Left kidney (tissue), 2 donors: ENCODE data around the gene FAM200B. TPM values are rescaled to one million over a fixed set of nuclear protein-coding genes. Genes with fewer than 3 reads are reported as not detected.

Experiments used
- DNase-seq: peaks from one replicate; pipeline ENCODE4 v3.0.0-alpha.2; 2013
- polyA plus RNA-seq: library from polyadenylated mRNA; unstranded; fragments of 120-200 nt; gene quantifications from one replicate; pipeline ENCODE4 v1.2.1, GENCODE V29; 2013; ENCODE audit not compliant: insufficient read length

FAM200B gene
- polyA plus RNA-seq, 1 donor, result 69.5 TPM

- DNase-seq, result no peak
Measured at GRCh38 chr4:15665753-15666365, 15.8 kb upstream of the FAM200B start.

- no peak for DNase-seq
Measured at GRCh38 chr4:15667006-15667405, 14.6 kb upstream of the FAM200B start.

GRCh38 chr4:15668566-15669435, 12.8 kb upstream of the FAM200B start:
- DNase-seq, result no peak

GRCh38 chr4:15670576-15670975, 11.1 kb upstream of the FAM200B start:
- DNase-seq, result no peak

GRCh38 chr4:15672101-15672500, 9.5 kb upstream of the FAM200B start:
- DNase-seq, result no peak

- DNase-seq, result no peak
Measured at GRCh38 chr4:15673337-15673736, 8.3 kb upstream of the FAM200B start.

GRCh38 chr4:15674046-15674445, 7.6 kb upstream of the FAM200B start:
- no peak for DNase-seq

- DNase-seq, result no peak
Measured at GRCh38 chr4:15674926-15675325, 6.7 kb upstream of the FAM200B start.

GRCh38 chr4:15675356-15675755, 6.3 kb upstream of the FAM200B start:
- no peak for DNase-seq

GRCh38 chr4:15676039-15676438, 5.6 kb upstream of the FAM200B start:
- DNase-seq, result no peak

- DNase-seq, result no peak
Measured at GRCh38 chr4:15676899-15677298, 4.7 kb upstream of the FAM200B start.

- peak; percentile 52 for DNase-seq
Measured at GRCh38 chr4:15677507-15677988, 4.1 kb upstream of the FAM200B start.

- no peak for DNase-seq
Measured at GRCh38 chr4:15681067-15681371, 608 bp upstream of the FAM200B start.

- DNase-seq, result peak; percentile 20
Measured at GRCh38 chr4:15682242-15683142, 865 bp downstream of the FAM200B start.

GRCh38 chr4:15683143-15683495, 1.5 kb downstream of the FAM200B start:
- no peak for DNase-seq

- no peak for DNase-seq
Measured at GRCh38 chr4:15684498-15684897, 2.9 kb downstream of the FAM200B start.

- DNase-seq, result no peak
Measured at GRCh38 chr4:15688051-15688450, 6.4 kb downstream of the FAM200B start.

- no peak for DNase-seq
Measured at GRCh38 chr4:15689540-15689939, 7.9 kb downstream of the FAM200B start.

- DNase-seq, result no peak
Measured at GRCh38 chr4:15690020-15690809, 8.6 kb downstream of the FAM200B start.

- DNase-seq, result no peak
Measured at GRCh38 chr4:15691346-15692135, 9.9 kb downstream of the FAM200B start.

GRCh38 chr4:15692602-15693001, 11.0 kb downstream of the FAM200B start:
- no peak for DNase-seq
